ENCODE data around the gene RNF130. TPM values are rescaled to one million over a fixed set of nuclear protein-coding genes. Genes with fewer than 3 reads are reported as not detected.

The RNF130 gene
- total and polyA plus RNA-seq, 2 of the 13 experiments (the other 11 are each of a cell fraction or from before 2014, with no cell fraction given): 28.2 to 28.3 TPM

DNA sequence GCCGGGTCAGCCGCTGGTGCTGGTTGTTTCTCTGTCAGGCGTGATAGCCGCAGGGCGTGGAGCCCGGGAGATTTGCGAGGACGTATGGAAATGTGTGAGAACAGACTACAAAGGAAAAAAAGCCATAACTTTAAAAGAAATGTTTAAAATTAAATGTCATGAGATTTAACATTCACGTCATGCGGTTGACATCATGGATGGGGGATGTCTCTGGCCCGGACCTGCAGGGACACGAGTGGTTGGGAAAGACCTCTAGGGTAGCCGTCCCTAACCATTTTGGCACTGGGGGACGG lies 643 bp upstream of the RNF130 start (continued):
- TF ChIP-seq, protein P1, sequence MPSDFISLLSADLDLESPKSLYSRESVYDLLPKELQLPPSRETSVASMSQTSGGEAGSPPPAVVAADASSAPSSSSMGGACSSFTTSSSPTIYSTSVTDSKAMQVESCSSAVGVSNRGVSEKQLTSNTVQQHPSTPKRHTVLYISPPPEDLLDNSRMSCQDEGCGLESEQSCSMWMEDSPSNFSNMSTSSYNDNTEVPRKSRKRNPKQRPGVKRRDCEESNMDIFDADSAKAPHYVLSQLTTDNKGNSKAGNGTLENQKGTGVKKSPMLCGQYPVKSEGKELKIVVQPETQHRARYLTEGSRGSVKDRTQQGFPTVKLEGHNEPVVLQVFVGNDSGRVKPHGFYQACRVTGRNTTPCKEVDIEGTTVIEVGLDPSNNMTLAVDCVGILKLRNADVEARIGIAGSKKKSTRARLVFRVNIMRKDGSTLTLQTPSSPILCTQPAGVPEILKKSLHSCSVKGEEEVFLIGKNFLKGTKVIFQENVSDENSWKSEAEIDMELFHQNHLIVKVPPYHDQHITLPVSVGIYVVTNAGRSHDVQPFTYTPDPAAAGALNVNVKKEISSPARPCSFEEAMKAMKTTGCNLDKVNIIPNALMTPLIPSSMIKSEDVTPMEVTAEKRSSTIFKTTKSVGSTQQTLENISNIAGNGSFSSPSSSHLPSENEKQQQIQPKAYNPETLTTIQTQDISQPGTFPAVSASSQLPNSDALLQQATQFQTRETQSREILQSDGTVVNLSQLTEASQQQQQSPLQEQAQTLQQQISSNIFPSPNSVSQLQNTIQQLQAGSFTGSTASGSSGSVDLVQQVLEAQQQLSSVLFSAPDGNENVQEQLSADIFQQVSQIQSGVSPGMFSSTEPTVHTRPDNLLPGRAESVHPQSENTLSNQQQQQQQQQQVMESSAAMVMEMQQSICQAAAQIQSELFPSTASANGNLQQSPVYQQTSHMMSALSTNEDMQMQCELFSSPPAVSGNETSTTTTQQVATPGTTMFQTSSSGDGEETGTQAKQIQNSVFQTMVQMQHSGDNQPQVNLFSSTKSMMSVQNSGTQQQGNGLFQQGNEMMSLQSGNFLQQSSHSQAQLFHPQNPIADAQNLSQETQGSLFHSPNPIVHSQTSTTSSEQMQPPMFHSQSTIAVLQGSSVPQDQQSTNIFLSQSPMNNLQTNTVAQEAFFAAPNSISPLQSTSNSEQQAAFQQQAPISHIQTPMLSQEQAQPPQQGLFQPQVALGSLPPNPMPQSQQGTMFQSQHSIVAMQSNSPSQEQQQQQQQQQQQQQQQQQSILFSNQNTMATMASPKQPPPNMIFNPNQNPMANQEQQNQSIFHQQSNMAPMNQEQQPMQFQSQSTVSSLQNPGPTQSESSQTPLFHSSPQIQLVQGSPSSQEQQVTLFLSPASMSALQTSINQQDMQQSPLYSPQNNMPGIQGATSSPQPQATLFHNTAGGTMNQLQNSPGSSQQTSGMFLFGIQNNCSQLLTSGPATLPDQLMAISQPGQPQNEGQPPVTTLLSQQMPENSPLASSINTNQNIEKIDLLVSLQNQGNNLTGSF (CRISPR knock-in tag; IDR thresholded peaks at IDR 0.05): no peak; the same call in 1 of the 2 replicates
- TF ChIP-seq EHMT2 (IDR thresholded peaks at IDR 0.05; ENCODE audit: borderline replicate concordance, low read depth, low read length) (no peak), KAT8 (CRISPR knock-in tag; IDR thresholded peaks at IDR 0.05) (no peak), MXD4 (CRISPR knock-in tag; IDR thresholded peaks at IDR 0.05) (no peak), ZNF292 (CRISPR knock-in tag; IDR thresholded peaks at IDR 0.05; ENCODE audit: borderline replicate concordance, low read depth) (no peak), SRSF9 (IDR thresholded peaks at IDR 0.05; ENCODE audit: borderline replicate concordance, insufficient read depth, low read depth, low read length, poor library complexity, severe bottlenecking) (no peak), CREM (IDR thresholded peaks at IDR 0.05) (no peak), CREM (CRISPR knock-in tag; IDR thresholded peaks at IDR 0.05) (no peak), ZNF512B (CRISPR knock-in tag; IDR thresholded peaks at IDR 0.05; ENCODE audit: borderline replicate concordance) (no peak), KDM5A (IDR thresholded peaks at IDR 0.05; ENCODE audit: borderline replicate concordance, low read length) (peak; percentile 2; the same call in 1 of the 2 replicates), PATZ1 (CRISPR knock-in tag; IDR thresholded peaks at IDR 0.05) (0 out of 2 replicates have a peak, but pooled peaks have one; percentile 6), SATB2 (CRISPR knock-in tag; IDR thresholded peaks at IDR 0.05) (no peak), ZBTB49 (CRISPR knock-in tag; IDR thresholded peaks at IDR 0.05; ENCODE audit: borderline replicate concordance) (no peak; the same call in 1 of the 2 replicates), NR3C1 (CRISPR knock-in tag; IDR thresholded peaks at IDR 0.05) (no peak), U2AF1 (optimal IDR thresholded peaks at IDR 0.05; ENCODE audit: low read depth, low read length) (no peak), RORA (CRISPR knock-in tag; IDR thresholded peaks at IDR 0.05) (0 out of 2 replicates have a peak, but pooled peaks have one; percentile 53), MXI1 (IDR thresholded peaks at IDR 0.05; ENCODE audit: borderline replicate concordance, low read depth, low read length) (no peak)
